Hepatocyte (in vitro differentiated cells): Measurements from ENCODE around the gene JAG1. TPM values are rescaled to one million over a fixed set of nuclear protein-coding genes. Genes with fewer than 3 reads are reported as not detected.

Experiments
- DNase-seq: peaks from one replicate; pipeline ENCODE4 v3.0.0-alpha.2; 2016; ENCODE audit warnings: low spot score
- H2AFZ ChIP-seq: fragments of 200-600 bp; sonication (generic); 2 replicates; pipeline ENCODE4 v1.6.0; 2016; ENCODE audit warnings: antibody characterized with exemption, mild to moderate bottlenecking
- H3K27ac ChIP-seq: fragments of 200-600 bp; sonication (generic); 2 replicates; pipeline ENCODE4 v1.5.1; 2016; ENCODE audit warnings: mild to moderate bottlenecking
- H3K27me3 ChIP-seq: fragments of 200-600 bp; sonication (generic); 2 replicates; pipeline ENCODE4 v1.6.1; 2016
- H3K36me3 ChIP-seq: fragments of 200-600 bp; sonication (generic); replicated peaks from 2 replicates; pipeline ENCODE4 v1.5.1; 2016; ENCODE audit warnings: low read depth; ENCODE audit not compliant: insufficient read depth
- H3K4me1 ChIP-seq: fragments of 200-600 bp; sonication (generic); 2 replicates; pipeline ENCODE4 v1.5.1; 2016; ENCODE audit warnings: mild to moderate bottlenecking, moderate library complexity; ENCODE audit not compliant: insufficient read depth
- H3K4me2 ChIP-seq: fragments of 200-600 bp; sonication (generic); 2 replicates; pipeline ENCODE4 v1.6.0; 2016
- H3K4me3 ChIP-seq: fragments of 200-600 bp; sonication (generic); 2 replicates; pipeline ENCODE4 v1.5.1; 2016; ENCODE audit warnings: mild to moderate bottlenecking
- H3K79me2 ChIP-seq: fragments of 200-600 bp; sonication (generic); 2 replicates; pipeline ENCODE4 v1.6.0; 2017; ENCODE audit warnings: mild to moderate bottlenecking
- H3K9me2 ChIP-seq: fragments of 200-600 bp; sonication (generic); replicated peaks from 2 replicates; pipeline ENCODE4 v1.6.0; 2017; ENCODE audit warnings: mild to moderate bottlenecking; ENCODE audit not compliant: insufficient read depth
- H3K9me3 ChIP-seq: fragments of 200-600 bp; sonication (generic); 2 replicates; pipeline ENCODE4 v1.5.1; 2016; ENCODE audit warnings: low read depth, mild to moderate bottlenecking
- H4K20me1 ChIP-seq: fragments of 200-600 bp; sonication (generic); 2 replicates; pipeline ENCODE4 v1.6.0; 2016; ENCODE audit warnings: mild to moderate bottlenecking; ENCODE audit not compliant: insufficient read depth, poor library complexity, severe bottlenecking
- CTCF ChIP-seq: fragments of 200-600 bp; sonication (generic); IDR thresholded peaks from 2 replicates; pipeline ENCODE4 v1.5.1; 2016; ENCODE audit warnings: antibody characterized with exemption, mild to moderate bottlenecking; ENCODE audit not compliant: poor library complexity
- EZH2 ChIP-seq: fragments of 200-600 bp; sonication (generic); IDR thresholded peaks from 2 replicates; pipeline ENCODE4 v1.6.1; 2016; ENCODE audit warnings: antibody characterized with exemption, mild to moderate bottlenecking, borderline replicate concordance
- EZH2phosphoT487 ChIP-seq: fragments of 200-600 bp; sonication (generic); IDR thresholded peaks from one replicate; pipeline ENCODE4 v1.6.1; 2018; ENCODE audit warnings: antibody characterized with exemption, mild to moderate bottlenecking, low read depth, moderate library complexity; ENCODE audit not compliant: unreplicated experiment, severe bottlenecking
- WGBS: methylation state at CpG from one replicate; pipeline ENCODE4 v1.1.6; 2016; ENCODE audit warnings: low lambda C conversion rate; ENCODE audit errors: missing lambda C conversion rate; 5-methylcytosine and 5-hydroxymethylcytosine counted together
- polyA plus RNA-seq: library from polyadenylated mRNA; unstranded; fragments of >200 nt; fragmentation: Nextera tagmentation; extraction: Ambion mirVana; gene quantifications from 2 replicates; pipeline ENCODE4 v1.2.1, GENCODE V29; 2016
- total RNA-seq: library from RNA; depleted of rRNA; stranded (reverse); fragments of >200 nt; gene quantifications from 2 replicates; pipeline ENCODE4 v1.2.3, GENCODE V29; 2014

Gene JAG1
- total and polyA plus RNA-seq, 2 experiments from 2014 or later = 21.0 to 51.5 TPM

DNA sequence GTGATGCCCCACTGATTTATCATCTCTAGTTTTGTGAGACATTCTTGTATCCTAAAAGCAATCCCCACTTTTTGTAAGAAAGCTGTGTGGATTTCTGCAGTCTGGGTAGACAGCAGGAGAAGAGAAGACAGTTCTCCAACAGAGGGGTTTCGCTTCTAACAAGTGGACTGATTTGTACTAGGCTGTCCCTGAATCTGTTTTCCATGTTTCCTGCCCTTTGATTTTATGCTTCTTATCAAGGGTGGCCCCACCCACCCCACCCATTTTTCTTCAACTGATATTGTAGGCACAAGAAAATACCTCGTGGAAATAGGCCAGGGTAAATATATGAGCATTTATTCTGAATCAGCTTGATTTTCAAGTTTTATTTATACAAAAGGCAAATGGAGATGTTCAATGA lies 25.7 kb upstream of the JAG1 start:
- DNase-seq = no peak

GRCh38 chr20:10696650-10697049 lies 22.9 kb upstream of the JAG1 start:
- Histone ChIP-seq H2AFZ (no peak overlapping the region), H4K20me1 (no peaks in the 10 kb centered on the region), H3K36me3 (no peaks in the 10 kb centered on the region), H3K9me2 (no peaks in the 10 kb centered on the region), H3K4me1 (peaks cover 7% of the 10 kb centered on the region), H3K9me3 (no peaks in the 10 kb centered on the region), H3K79me2 (no peaks in the 10 kb centered on the region), H3K4me2 (no peak overlapping the region), H3K4me3 (no peak overlapping the region), H3K27me3 (no peaks in the 10 kb centered on the region), H3K27ac (no peak overlapping the region)
- 76% methylated on average over 5 of the region's 5 CpGs for WGBS
- no peak for TF ChIP-seq EZH2
- TF ChIP-seq EZH2phosphoT487 = no peak
- TF ChIP-seq CTCF = peak; percentile 41
- DNase-seq = no peak

More for the DNA sequence above, 25.7 kb upstream of the JAG1 start:
- Histone ChIP-seq H3K4me2 (no peak overlapping the region), H2AFZ (no peak overlapping the region), H3K9me3 (no peaks in the 10 kb centered on the region), H3K4me1 (peaks cover 7% of the 10 kb centered on the region), H3K27me3 (no peaks in the 10 kb centered on the region), H4K20me1 (no peaks in the 10 kb centered on the region), H3K36me3 (no peaks in the 10 kb centered on the region), H3K27ac (no peak overlapping the region), H3K9me2 (no peaks in the 10 kb centered on the region), H3K4me3 (no peak overlapping the region), H3K79me2 (no peaks in the 10 kb centered on the region)
- no peak for TF ChIP-seq CTCF
- TF ChIP-seq EZH2phosphoT487 = no peak
- 82% methylated on average over 2 of the region's 2 CpGs for WGBS

- H3K27me3 ChIP-seq = no peaks in the 10 kb centered on the region
- no peaks in the 10 kb centered on the region for H3K79me2 ChIP-seq
- no peak overlapping the region for H3K27ac ChIP-seq
- no peak overlapping the region for H2AFZ ChIP-seq
- no peak overlapping the region for H3K4me2 ChIP-seq
- DNase-seq = no peak
- H3K36me3 ChIP-seq = no peaks in the 10 kb centered on the region
- no peak overlapping the region for H3K4me3 ChIP-seq
- H4K20me1 ChIP-seq = no peaks in the 10 kb centered on the region
- no peaks in the 10 kb centered on the region for H3K4me1 ChIP-seq
- WGBS = 80% methylated on average over 1 of the region's 1 CpG
- H3K9me3 ChIP-seq = no peaks in the 10 kb centered on the region
- no peaks in the 10 kb centered on the region for H3K9me2 ChIP-seq
- TF ChIP-seq CTCF = no peak
- no peak for TF ChIP-seq EZH2phosphoT487
- no peak for TF ChIP-seq EZH2
Observed at GRCh38 chr20:10689385-10689784, 15.6 kb upstream of the JAG1 start.

GRCh38 chr20:10687895-10688294 lies 14.1 kb upstream of the JAG1 start:
- no peak overlapping the region for H2AFZ ChIP-seq
- H3K4me3 ChIP-seq = no peak overlapping the region
- WGBS = 84% methylated on average over 5 of the region's 5 CpGs
- H3K9me2 ChIP-seq = no peaks in the 10 kb centered on the region
- H3K9me3 ChIP-seq = no peaks in the 10 kb centered on the region
- TF ChIP-seq CTCF (no peak), EZH2 (no peak), EZH2phosphoT487 (no peak)
- H3K4me2 ChIP-seq = no peak overlapping the region
- H3K36me3 ChIP-seq = no peaks in the 10 kb centered on the region
- H3K79me2 ChIP-seq = no peaks in the 10 kb centered on the region
- H3K27me3 ChIP-seq = no peaks in the 10 kb centered on the region
- H3K4me1 ChIP-seq = no peaks in the 10 kb centered on the region
- no peak for DNase-seq
- no peaks in the 10 kb centered on the region for H4K20me1 ChIP-seq
- H3K27ac ChIP-seq = no peak overlapping the region
